GDM1 (cell line): ENCODE results near the gene SEH1L.
"Not testable (repeated sequence)": the region's sequence is repeated elsewhere in the genome, so short reads cannot be mapped to it uniquely, and the experiment has no call there.

Experiments used
- DNase-seq: peaks from one replicate; lab custom pipeline; 2025; lab: John Stamatoyannopoulos, UW

SEH1L gene

DNA sequence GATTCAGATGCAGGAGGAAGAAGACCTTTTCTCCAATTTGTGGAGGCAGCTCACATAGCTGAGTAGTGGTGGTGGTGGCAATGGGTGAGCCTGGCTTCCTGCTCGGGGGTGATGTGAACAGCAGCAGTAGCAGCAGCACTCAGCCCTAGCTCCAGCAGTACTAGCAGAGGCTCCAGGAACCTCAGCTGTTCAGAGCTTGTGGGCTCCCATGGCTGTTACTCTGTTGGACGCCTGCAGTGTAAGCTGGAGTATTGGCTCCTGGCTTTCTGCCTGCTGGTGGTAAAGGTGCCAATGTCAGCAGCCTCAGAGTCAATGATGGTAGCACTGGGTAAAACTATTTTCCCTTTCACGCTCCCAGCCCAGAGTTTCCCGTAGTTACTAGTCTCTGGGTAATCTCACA lies 3.1 kb upstream of the SEH1L start:
- peak; percentile 42 for DNase-seq

DNA sequence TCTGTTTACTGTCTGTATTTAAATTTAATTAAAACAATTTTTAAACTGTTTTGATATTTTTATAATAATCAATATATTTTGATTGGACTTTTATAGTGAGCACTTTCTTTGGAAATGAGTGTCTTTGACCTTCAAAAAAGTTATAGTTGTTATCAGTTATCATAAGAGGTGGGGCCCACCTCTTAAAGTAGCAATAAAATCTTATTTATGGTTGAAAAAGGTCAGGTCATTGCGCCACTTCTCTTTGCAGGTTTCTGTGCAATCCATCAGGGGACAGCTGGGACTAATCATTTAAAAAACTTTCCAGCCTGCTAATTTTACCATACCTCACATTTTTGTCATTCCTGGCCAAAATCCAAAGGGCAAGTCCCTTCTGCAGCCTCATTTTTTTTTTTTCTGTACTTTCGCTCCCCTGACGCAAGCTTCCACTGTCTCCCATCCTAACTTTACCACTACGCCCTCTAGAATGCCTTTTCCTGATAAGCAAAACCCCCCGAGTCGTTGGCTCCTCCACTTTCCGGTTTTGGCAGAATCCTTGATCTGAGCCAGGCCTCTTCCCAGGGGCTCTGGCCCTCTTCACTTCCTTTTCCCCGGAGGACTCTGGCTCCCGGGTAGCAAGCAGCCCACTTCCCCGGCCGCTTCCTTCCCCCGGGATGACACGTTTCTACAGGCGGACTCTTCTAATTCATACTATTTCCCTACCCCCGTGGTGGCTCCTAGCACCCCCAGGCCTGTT lies 1.1 kb upstream of the SEH1L start:
- no peak for DNase-seq

DNA sequence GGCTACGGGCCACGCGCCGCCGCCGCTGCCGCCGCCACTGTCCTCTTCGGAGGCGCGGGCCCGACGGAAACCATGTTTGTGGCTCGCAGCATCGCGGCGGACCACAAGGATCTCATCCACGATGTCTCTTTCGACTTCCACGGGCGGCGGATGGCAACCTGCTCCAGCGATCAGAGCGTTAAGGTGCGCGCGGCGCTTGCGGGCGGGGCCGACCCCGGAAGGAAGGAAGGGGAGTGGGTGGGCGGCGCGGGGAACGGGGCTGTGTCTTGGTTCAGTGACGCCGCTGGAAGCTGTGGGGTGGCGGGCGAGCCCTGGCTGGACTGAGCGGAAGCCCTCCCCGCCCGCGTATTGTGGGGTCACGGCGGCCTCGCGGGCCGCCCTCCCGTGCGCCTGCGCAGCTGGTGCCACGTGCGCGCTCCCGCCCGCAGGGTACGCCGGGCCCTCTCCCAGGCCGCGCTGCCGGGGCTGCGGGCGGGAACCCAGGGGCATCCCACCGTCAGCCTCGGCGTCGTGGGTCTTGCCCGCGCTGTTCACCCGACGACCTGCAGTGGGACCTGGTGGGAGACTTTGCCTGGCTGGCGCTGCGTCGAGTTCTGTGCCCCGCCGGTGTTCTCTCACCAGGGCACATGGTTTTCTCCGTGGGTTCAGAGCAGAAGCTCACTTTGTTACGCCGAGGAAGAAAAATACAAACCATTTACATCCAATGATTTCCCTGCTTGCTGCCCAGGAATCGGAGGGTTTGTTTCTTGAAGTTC lies 416 bp downstream of the SEH1L start:
- peak; percentile 97 for DNase-seq

DNA sequence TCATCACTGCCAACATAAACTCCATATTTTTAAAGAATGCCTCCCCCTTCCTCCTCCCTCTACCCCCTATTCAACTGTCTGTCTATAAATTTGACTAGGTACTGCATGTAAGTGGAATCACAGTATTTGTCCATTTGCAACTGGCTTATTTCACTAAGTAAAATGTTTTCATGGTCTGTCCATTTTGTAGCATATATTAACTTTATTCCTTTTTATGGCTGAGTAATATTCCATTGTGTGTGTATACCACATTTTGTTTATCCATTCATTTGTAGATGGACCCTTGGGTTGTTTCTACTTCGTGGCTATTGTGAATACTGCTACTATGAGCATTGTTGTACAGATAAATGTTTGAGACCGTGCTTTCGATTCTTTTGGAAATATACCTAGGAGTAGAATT lies 10.7 kb downstream of the SEH1L start:
- DNase-seq, result no peak

DNA sequence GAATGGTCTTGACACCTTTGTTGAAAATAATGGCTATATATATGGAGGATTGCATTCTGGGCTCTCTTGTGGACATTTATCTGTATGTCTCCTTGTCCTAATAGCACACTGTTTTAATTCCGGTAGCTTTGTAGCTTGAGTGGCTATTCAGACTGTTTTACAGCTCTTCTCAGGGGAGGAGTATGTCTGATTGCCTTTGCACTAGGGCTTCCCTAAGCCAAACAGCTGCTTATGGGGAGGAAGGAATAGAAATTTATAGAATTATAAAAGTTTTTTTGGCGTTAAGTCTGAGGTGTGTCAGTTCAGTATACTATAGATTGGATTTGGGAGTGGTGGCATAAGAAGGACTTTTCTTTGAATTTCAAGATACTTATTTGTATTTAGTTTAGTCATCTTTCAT lies 12.6 kb downstream of the SEH1L start:
- no peak for DNase-seq

DNA sequence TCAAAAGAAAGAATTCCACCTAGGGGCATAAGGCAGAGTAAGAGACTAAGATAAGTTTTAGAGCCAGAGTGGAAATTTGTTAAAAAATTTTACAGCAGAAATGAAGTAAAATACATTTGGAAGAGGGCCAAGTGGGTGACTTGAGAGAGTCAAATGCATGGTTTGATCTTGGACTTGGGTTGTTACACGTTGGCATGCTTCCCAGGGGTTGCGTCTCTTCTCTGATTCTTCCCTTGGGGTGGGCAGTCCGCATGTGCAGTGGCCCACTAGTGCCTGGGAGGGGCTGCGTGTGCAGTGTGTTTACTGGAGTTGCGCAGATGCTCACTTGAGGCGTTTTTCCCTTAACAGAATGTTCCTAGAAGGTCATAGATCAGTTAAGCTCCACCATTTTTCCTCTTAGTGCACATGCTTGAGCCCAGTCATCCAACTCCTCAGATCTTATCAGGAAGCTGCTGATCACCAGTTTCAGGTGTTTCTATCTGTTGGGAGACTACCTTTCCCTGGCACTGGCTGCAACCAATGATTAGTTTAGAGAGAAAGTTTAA lies 13.1 kb downstream of the SEH1L start:
- DNase-seq, result no peak

DNA sequence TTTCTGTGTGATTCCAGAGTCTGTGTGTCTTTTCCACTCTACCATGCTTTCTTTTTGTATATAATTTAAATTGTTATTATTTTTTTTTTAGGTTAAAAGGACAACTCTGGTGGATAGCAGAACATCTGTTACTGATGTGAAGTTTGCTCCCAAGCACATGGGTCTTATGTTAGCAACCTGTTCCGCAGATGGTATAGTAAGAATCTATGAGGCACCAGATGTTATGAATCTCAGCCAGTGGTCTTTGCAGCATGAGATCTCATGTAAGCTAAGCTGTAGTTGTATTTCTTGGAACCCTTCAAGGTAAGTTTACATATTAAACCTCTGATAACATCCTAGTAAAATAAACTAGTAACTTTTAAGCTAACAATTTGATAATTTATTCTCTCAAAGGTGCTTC lies 15.3 kb downstream of the SEH1L start:
- no peak for DNase-seq

DNA sequence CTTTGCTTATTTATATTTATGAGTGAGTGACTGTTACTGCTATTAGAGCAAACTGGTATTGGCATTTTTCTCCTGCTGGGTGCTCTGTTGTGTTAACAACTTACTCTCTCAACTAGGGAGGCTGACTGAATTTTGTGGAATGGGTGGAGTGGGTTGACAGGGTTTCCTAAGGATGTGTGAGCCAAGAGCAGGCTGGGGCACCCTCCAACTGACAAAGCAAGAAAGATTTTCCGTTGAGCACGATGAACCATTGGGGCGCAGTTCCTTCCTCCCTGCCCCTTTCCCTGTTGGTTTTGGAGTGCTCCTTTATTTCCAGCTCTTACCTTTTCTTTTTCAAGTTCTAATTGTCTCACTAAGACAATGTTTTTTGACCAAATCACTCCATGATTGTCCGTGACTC lies 20.3 kb downstream of the SEH1L start:
- no peak for DNase-seq

DNA sequence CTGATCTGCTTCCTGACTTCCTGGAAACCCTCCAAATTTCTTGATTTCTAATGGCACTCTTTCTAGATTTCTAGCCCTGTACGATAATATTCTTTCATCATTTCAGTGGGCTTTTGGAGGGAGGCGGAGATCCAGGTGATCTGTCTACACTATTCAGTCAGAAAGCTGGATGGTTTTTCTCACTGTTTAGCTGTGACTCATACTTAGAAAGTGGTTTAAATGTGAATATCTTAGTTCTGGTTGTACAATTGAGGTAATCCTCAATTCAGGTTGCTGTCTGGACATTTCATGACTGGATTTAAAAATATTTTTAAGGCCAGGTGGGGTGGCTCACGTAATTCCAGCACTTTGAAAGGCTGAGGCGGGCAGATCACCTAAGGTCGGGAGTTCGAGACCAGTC lies 20.8 kb downstream of the SEH1L start:
- no peak for DNase-seq

DNA sequence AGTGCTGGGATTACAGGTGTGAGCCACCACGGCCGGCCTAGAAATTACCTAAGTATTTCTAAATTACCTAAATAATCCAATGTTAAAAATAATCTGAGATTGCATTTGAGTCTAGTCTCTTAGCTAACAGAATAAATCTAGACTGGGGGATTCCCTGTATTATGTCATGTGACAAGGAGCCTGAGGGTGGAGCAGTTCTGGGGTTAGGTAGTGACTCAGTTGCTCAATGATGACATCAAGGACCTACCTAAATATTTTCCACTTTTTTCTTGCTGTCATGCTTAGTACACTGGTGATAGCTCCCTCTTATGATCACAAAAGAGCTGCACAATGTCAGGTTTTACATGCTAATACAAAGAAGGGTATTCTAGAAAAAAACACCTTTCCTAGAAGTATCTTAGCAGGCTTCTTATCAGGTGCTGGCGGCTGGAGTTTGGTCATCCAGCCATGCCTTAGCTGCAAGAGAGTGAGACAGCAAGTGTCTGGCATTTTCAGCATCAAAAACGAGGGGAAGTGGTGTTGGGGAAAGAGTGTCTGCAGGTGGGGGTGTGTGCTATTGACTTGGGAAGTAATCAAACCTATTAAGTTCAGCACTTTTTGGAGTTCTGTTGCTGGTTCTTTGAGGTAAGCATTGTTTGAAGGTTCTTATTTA lies 25.9 kb downstream of the SEH1L start:
- no peak for DNase-seq

DNA sequence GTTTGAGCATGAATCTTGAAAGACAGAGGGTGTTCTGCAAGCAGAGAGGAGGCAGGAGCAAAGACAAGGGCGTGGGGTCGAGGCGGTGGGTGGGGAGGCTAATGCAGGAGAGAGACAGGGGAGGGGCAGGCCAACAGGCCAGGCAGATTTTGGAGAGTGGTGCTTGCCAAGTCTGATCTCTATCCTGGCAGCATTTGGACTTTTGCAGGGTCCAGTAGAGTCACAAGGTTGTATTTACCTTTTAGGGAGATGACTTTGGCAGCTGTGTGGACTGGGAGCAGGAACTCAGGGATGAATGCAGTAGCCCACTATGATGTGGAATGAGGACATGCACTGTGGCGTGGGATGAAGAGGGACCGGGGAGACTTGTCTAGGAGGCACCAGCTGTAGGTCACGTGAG lies 27.7 kb downstream of the SEH1L start:
- no peak for DNase-seq

DNA sequence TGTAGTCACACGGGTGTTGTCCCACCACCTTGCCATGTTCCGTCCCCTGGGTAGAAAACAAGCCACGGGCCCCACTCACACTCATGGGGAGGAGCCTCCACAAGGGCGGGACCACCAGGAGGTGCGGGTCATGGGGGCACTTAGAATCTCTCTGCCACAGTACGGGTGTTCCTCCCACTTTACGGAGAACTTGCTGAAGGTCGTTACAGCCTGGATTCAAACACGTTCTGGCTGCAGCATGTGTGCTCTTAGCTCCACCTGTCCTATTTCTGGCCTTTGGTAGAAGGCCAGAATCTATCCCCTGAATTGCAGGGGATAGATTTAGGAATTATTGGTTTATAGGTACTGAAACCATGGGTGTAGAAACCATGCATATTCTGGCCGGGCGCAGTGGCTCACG lies 28.5 kb downstream of the SEH1L start:
- DNase-seq, result no peak

DNA sequence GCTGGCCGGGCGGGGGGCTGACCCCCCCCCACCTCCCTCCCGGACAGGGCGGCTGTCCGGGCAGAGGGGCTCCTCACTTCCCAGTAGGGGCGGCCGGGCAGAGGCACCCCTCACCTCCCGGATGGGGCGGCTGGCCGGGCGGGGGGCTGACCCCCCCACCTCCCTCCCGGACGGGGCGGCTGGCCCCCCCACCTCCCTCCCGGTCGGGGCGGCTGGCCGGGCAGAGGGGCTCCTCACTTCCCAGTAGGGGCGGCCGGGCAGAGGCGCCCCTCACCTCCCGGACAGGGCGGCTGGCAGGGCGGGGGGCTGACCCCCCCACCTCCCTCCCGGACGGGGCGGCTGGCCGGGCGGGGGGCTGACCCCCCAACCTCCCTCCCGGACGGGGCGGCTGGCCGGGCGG lies 32.3 kb downstream of the SEH1L start:
- DNase-seq, result not testable (repeated sequence)

DNA sequence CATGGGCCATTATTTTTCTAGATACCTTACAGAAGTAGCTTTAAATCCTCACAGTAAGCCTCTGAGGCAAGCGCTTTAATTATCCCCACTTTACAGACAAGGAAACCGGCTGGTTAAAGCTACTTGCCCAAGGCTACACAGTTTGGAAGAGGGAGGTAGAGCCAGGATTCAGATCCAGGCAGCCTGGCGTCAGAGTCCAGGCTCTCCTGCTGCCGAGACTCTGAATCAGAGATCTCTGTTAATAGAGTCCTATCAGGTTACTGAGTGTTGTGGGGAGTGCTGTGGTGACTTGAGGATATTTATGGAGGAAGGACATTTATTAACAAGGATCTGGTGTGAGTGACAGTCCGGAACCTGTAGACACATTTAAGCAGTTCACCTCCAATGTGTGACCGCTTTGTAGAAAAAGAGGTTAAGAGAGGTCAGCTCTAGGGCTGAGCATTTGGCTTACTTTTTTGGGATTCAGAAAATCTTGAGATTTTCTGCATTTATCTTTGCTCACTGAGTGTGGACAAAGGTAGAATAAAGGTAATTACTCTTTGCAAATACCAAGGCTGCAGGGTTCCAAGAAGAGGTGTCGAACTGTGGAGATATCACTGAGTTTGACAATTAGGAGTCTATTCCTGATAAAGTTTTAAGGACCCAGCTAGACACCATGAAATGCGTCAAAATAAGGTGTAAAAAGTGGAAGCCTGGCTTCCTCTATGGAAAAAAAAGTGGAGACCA lies 41.7 kb downstream of the SEH1L start:
- no peak for DNase-seq

DNA sequence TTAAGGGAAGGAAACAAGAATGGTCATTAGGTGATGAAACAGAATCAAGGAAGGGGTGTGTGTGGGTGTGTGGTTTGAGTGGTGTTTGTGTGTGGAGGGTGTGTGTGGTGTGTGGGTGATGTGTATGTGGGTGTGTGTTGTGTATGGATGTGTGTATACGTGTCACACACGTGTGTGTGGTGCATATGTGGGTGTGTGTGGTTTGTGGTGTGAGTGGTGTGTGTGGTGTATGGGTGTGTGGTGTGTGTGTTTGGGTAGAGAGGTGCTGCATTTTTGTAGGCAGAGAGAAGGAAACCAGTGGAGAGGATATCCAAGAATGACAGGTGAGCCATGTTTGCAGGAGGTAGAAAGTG lies 42.3 kb downstream of the SEH1L start:
- no peak for DNase-seq

DNA sequence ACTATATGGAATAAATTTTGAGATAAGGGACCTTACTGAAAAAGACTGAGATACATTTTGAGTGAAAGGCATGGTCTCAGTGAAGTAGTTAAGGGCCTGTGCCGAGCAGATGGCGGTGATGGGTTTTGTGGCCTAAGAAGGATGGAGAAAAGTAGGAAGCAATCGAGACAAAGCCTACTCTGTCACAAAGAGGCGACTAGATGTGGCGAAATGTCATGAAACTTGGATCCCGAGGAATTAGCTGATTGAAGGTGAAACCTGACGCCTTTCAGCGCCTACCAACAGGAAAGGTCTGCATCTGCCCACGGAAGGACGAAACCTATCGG lies 42.8 kb downstream of the SEH1L start:
- no peak for DNase-seq

DNA sequence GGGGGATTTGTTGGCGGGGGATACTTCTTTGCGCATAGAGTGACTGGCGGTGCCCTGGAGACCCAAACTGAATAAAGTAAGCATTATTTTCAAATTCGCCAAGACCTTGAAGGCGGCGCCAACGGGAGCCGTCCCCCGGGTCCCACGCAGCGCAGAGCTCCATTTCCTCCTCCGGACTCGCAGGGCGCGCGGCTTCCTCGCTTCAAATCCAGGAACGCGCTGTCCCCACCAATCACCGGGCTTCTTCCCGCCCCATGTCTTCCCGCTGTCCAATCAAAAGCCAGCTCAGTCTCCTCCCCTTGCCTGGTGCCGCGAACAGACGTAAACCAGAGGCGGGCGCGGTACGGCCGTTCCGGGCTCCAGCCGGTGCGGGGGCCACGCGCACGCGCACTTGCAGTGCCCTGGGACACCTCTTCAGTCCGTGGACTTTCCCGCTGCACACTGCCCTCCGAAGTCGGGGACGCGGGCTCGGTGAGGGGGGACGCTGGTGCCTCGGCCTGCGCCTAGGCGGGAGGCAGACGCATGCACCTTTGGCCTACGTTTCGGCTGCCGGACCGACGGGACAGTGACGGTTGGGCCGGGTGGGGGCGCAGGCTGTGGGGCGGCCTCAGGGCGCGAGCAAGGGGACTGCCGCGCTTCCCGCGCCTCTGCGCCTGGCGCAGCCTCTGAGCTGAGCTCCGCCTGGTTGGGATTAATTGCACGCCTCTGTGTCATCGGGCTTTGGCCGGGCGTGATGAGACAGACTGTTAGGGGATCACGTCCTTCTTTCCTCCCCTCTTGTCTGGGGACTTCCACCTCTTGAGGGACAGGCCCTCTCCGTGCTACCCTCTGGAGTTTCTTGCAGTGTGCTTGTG lies 43.4 kb downstream of the SEH1L start, which contains the start of gene CEP192:
Gene CEP192, plus strand, starts transcription at position 396 of the 854 bp plus-strand sequence. CDS start 8,063 bp downstream, outside the sequence.
- peak; percentile 98 for DNase-seq

DNA sequence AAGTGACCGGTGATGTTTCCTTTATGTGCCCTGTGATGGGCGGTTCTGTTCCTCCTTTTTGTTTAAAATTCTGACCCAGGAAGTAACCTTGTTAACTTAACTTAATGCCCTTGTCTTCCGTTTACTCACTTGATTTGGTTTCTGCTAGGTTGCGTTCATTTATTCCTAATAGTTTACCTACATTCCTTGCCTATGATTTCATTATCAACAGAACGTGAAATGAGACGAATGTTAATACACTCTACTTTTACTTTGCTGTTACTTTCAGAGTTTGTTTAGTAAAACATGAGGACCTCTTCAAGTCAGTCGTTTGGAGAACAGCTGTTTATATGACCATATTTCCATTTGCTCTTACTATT lies 44.0 kb downstream of the SEH1L start:
- DNase-seq, result no peak

DNA sequence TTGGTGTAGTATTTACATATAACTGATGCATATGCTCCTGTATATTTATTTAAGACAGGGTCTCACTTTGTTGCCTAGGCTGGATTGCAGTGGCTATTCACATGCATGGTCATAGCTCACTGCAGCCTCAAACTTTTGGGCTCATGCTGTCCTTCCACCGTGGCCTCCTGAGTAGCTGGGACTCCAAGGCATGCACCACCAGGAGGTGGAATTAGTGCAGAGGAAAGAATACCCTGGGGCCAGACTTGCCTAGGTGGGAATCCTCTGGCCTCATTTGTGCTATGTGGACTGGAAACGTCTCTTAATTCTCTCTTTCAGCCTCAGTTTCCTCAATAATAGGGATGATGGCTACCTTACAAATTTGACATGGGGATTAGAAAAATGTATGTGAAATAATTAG lies 45.6 kb downstream of the SEH1L start:
- no peak for DNase-seq

DNA sequence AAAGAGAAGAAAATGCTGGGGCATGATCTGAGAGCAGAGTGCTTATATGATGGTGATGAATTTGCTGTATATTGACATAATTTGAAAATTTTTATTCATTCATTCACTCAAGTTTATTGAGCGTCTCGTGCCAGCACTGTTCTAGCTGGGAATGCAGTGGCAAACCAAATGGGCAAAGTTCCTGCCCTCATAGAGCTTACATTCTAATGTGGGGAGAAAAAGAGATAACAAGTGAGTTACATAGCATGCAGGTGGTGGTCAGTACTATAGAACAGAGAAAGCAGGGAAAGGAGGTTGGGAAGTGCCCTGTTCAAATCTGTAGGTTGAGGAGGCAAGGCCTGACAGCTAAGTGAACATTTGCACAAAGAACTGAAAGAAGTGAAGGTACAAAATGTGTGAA lies 47.6 kb downstream of the SEH1L start:
- DNase-seq, result no peak

DNA sequence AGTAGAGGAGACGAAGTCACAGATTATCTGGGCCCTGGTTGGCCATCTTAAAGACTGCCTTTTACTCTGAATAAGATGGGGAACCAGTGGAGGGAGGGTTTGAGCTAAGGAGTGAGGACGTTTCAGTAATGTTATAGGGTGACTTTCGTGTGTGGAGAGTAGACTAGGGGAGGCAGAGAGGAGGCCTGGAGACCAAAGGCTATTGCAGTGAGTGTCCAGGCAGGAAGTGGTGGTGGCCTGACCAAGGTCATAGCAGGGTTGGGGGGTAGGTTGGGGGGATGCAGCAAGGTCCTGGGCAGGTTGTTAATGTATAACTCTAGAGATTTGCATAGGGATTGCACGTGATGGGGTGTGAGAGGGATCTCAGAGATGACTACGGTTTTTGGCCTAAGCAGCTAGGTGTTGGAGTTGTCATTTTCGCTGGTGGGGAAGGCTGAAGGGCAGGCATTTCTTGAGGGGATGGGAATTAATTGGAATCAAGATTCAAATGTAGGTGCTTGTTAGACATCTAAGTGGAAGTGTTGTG lies 48.2 kb downstream of the SEH1L start:
- no peak for DNase-seq
